Hippocampal formation (tissue), 2 donors: ENCODE data around the gene STAP2.

ENCODE experiments used
- DNase-seq, 2 donors: peaks; one replicate each; lab custom pipeline; 2025; lab: John Stamatoyannopoulos, UW

Gene STAP2

GRCh38 chr19:4371247-4372164 lies 32.9 kb upstream of the STAP2 start:
- no peak for DNase-seq

GRCh38 chr19:4370418-4371041 lies 31.9 kb upstream of the STAP2 start:
- DNase-seq, result no peak

- DNase-seq, result peak; percentile 33 to 64
Measured at GRCh38 chr19:4369888-4370260, 31.2 kb upstream of the STAP2 start.

- DNase-seq, result no peak
Measured at GRCh38 chr19:4369109-4369887, 30.7 kb upstream of the STAP2 start.

- DNase-seq, result no peak
Measured at GRCh38 chr19:4368128-4368820, 29.6 kb upstream of the STAP2 start.

GRCh38 chr19:4367781-4368127 lies 29.1 kb upstream of the STAP2 start:
- DNase-seq, result no peak

GRCh38 chr19:4367336-4367723 lies 28.7 kb upstream of the STAP2 start:
- DNase-seq, result no peak

GRCh38 chr19:4366666-4367335 lies 28.2 kb upstream of the STAP2 start:
- no peak for DNase-seq

GRCh38 chr19:4365791-4366665 lies 27.4 kb upstream of the STAP2 start:
- DNase-seq, result no peak

- no peak for DNase-seq
Measured at GRCh38 chr19:4365341-4365740, 26.7 kb upstream of the STAP2 start.

GRCh38 chr19:4363571-4364304 lies 25.1 kb upstream of the STAP2 start:
- DNase-seq, result no peak

GRCh38 chr19:4362831-4363545 lies 24.4 kb upstream of the STAP2 start:
- no peak for DNase-seq

GRCh38 chr19:4362101-4362828 lies 23.6 kb upstream of the STAP2 start:
- no peak for DNase-seq

GRCh38 chr19:4361152-4362046 lies 22.8 kb upstream of the STAP2 start:
- no peak for DNase-seq

GRCh38 chr19:4360641-4361151 lies 22.1 kb upstream of the STAP2 start:
- no peak for DNase-seq

GRCh38 chr19:4360081-4360569 lies 21.5 kb upstream of the STAP2 start:
- DNase-seq, result no peak

GRCh38 chr19:4359627-4360000 lies 21.0 kb upstream of the STAP2 start:
- DNase-seq, result no peak
